Epithelial cell of proximal tubule (primary cell): ENCODE data around the gene MAP7. TPM values are rescaled to one million over a fixed set of nuclear protein-coding genes. Genes with fewer than 3 reads are reported as not detected.

Source experiments
- DNase-seq: peaks from one replicate; pipeline ENCODE4 v3.0.0-alpha.2; 2011; ENCODE audit warnings: low read depth
- H3K4me3 ChIP-seq: 2 replicates; pipeline ENCODE4 v1.5.1; 2011; ENCODE audit warnings: low read depth, mild to moderate bottlenecking, low read length
- total RNA-seq: library from RNA; depleted of rRNA; stranded (reverse); fragments of >200 nt; gene quantifications from 2 replicates; pipeline ENCODE4 v1.2.3, GENCODE V29; 2015
- TF ChIP-seq, protein P1 (sequence below): conservative IDR thresholded peaks from 2 replicates; pipeline ENCODE4 v1.5.1; 2012; ENCODE audit warnings: low read depth, mild to moderate bottlenecking, low read length

The MAP7 gene
- total RNA-seq, 1 donor from 2014 or later: 16.1 TPM

DNA sequence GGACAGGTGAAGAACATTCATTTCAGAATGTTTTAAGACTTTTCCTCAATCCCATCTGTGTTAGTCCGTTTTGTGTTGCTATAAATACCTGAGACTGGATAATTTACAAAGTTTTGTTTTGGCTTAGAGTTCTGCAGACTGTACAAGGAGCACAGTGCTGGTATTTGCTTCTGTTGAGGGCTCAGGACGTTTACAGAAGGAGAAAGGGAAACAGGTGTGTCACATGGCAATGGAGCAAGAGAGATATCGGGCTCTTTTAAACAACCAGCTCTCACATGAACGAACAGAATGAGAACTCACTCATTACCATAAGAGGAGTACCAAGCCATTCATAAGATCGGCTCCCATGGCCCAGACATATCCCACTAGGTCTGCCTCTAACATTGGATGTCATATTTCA lies 16.7 kb downstream of the MAP7 start:
- no peak overlapping the region for H3K4me3 ChIP-seq
- TF ChIP-seq, protein P1, sequence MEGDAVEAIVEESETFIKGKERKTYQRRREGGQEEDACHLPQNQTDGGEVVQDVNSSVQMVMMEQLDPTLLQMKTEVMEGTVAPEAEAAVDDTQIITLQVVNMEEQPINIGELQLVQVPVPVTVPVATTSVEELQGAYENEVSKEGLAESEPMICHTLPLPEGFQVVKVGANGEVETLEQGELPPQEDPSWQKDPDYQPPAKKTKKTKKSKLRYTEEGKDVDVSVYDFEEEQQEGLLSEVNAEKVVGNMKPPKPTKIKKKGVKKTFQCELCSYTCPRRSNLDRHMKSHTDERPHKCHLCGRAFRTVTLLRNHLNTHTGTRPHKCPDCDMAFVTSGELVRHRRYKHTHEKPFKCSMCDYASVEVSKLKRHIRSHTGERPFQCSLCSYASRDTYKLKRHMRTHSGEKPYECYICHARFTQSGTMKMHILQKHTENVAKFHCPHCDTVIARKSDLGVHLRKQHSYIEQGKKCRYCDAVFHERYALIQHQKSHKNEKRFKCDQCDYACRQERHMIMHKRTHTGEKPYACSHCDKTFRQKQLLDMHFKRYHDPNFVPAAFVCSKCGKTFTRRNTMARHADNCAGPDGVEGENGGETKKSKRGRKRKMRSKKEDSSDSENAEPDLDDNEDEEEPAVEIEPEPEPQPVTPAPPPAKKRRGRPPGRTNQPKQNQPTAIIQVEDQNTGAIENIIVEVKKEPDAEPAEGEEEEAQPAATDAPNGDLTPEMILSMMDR: no peak
- no peak for DNase-seq

- H3K4me3 ChIP-seq: no peak overlapping the region
These were observed 18.2 kb downstream of the MAP7 start for GRCh38 chr6:136532030-136532429.

DNA sequence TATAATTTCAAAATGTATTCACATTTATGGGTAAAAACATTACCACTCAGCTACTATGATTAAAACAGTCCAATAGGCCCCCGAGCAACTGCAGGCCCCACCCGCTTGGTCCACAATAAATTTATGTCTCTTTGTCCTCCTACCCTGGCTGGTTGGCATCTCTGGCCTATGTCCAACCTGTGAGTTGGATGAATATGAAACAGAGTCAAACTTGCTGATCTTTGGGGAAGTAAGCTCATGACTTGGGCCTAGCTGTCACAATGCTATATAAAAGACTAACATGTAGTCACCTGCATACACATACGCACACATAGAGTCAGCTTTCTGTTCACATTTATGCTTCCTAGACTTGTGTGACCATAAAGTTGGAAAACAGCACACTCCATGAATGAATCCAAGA lies 20.5 kb downstream of the MAP7 start:
- TF ChIP-seq, protein P1: no peak
- no peak overlapping the region for H3K4me3 ChIP-seq
- DNase-seq: no peak

More at GRCh38 chr6:136532030-136532429, 18.2 kb downstream of the MAP7 start:
- no peak for DNase-seq
- TF ChIP-seq, protein P1: no peak

DNA sequence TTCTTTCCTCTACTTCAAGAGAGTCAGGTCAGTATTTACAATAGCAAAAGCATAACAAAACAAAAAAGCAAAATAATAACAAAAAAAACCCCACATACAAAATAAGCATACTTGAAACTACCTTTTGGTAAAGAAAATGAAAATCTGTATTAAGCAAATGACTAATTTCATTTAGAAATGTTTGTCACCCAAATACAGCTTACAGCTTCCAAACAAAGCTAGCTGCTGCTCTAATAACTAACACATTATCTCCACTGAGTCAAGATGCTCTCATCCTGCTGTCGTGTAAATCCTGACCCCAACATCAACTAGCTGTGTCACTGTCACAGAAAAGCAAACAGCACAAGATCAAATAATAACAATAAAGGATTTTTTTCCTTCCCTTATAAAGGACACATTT lies 21.7 kb downstream of the MAP7 start:
- DNase-seq: no peak
- TF ChIP-seq, protein P1: no peak
- H3K4me3 ChIP-seq: no peak overlapping the region

DNA sequence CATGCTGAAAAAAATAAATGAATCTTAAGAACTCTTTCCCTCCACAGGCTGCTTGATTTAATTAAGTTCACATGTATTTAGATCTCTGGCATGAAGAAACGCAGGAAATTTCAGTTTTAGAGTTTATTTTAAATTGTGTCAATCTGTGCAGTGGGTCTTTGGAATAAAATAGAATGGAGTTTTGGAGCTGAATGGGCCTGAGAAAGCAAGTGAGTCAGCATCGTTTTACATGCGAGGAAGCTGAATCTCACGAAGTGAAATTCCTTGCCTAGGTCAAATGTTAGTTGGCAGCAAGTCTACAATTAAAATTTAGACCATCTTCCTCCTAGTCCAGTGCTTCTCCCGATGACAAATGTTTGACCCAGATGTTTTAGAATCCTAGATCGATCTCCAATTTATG lies 22.4 kb downstream of the MAP7 start:
- DNase-seq: no peak

GRCh38 chr6:136526937-136527336 lies 23.3 kb downstream of the MAP7 start:
- no peak for DNase-seq
- no peak overlapping the region for H3K4me3 ChIP-seq
- TF ChIP-seq, protein P1: no peak

More for the DNA sequence above, 22.4 kb downstream of the MAP7 start:
- TF ChIP-seq, protein P1: no peak
- H3K4me3 ChIP-seq: no peak overlapping the region

DNA sequence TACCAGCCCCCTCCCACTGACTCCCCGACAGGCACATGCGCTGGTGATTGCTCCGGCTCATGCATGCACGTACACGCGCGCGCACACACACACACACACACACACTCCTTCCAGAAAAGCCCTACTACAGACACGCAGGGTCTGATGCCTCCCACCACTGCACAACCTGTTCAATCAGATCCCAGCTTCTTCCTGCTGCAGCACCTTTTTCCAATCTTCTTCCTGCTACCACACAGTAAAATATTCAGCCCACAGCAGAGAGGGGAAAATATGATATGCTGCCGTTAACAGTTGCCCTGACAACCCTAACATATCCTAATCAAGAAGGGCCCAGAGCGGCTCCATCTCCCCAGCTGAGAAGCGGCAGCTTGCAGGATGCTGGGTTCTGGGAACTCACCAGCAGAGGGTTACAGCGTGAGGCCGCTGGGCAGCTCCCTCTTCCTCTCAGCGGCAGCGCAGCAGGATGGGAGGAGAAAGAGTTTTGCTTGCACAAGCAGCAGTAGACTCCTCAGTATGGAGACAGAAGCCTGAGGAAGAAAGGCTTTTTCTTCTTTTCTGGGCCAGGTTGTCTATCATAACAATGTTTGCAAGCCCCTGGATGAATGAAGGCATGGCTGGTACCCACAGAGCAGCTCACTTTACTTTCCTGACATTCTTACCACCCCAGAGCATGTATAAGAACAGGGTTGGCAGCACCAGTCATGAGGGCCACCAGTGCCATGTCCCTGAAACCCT lies 23.9 kb downstream of the MAP7 start:
- no peak for DNase-seq
- TF ChIP-seq, protein P1: peak; percentile 47
- H3K4me3 ChIP-seq: no peak overlapping the region
